PC-3 (cell line): ENCODE results near the gene NRAP. TPM values are rescaled to one million over a fixed set of nuclear protein-coding genes. Genes with fewer than 3 reads are reported as not detected.

Source experiments
- ATAC-seq: fragments of 200-7000 bp; cut with Tn5 transposase; 2 replicates; pipeline ENCODE4 v1.9.1; 2020; ENCODE audit warnings: mild to moderate bottlenecking, moderate library complexity
- BruUV-seq: library from RNA; stranded (reverse); fragments of 400-500 nt; replicated peaks from 2 replicates; lab custom pipeline; 2021; lab: Mats Ljungman, UMichigan
- CTCF ChIA-PET: fragments of 300-600 bp; sonication (Branson Sonifier 250); formaldehyde crosslinking; loops from one replicate; lab custom pipeline; 2022; ENCODE audit warnings: antibody characterized with exemption; lab: Charles Lee
- POLR2A ChIA-PET: fragments of 300-600 bp; sonication (Branson Sonifier 250); formaldehyde crosslinking; loops from one replicate; lab custom pipeline; 2022; ENCODE audit warnings: antibody characterized with exemption; ENCODE audit not compliant: unreplicated experiment; lab: Charles Lee
- DNase-seq: peaks from one replicate; pipeline ENCODE4 v3.0.0-alpha.2; 2015
- H2AFZ ChIP-seq: fragments of 300-600 bp; sonication (generic); 2 replicates; pipeline ENCODE4 v1.6.0; 2016; ENCODE audit warnings: antibody characterized with exemption, low read length
- H3F3A ChIP-seq: fragments of 300-600 bp; sonication (generic); one replicate; pipeline ENCODE4 v1.6.0; 2017; ENCODE audit warnings: antibody characterized with exemption, low read length, control low read depth, mild to moderate bottlenecking; ENCODE audit not compliant: unreplicated experiment
- H3K27ac ChIP-seq: fragments of 300-600 bp; sonication (generic); 2 replicates; pipeline ENCODE4 v1.5.1; 2016; ENCODE audit warnings: mild to moderate bottlenecking, low read length
- H3K27me3 ChIP-seq: fragments of 300-600 bp; sonication (generic); 2 replicates; pipeline ENCODE4 v1.6.1; 2016; ENCODE audit warnings: low read length, mixed read lengths
- H3K36me3 ChIP-seq: fragments of 300-600 bp; sonication (generic); 2 replicates; pipeline ENCODE4 v1.6.1; 2016; ENCODE audit warnings: low read depth, mixed run types, low read length, mixed read lengths
- H3K4me1 ChIP-seq: fragments of 300-600 bp; sonication (generic); 2 replicates; pipeline ENCODE4 v1.5.1; 2016; ENCODE audit warnings: low read length; ENCODE audit not compliant: insufficient read depth
- H3K4me2 ChIP-seq: fragments of 300-600 bp; sonication (generic); 2 replicates; pipeline ENCODE4 v1.6.0; 2016; ENCODE audit warnings: low read length
- H3K4me3 ChIP-seq: fragments of 300-600 bp; sonication (generic); 2 replicates; pipeline ENCODE4 v1.5.1; 2016; ENCODE audit warnings: mild to moderate bottlenecking, low read length, mixed read lengths
- H3K79me2 ChIP-seq: fragments of 300-600 bp; sonication (generic); 2 replicates; pipeline ENCODE4 v1.6.1; 2017; ENCODE audit warnings: low read length, mixed read lengths
- H3K9ac ChIP-seq: fragments of 300-600 bp; sonication (generic); 2 replicates; pipeline ENCODE4 v1.6.0; 2016; ENCODE audit warnings: mild to moderate bottlenecking, low read length
- H3K9me2 ChIP-seq: fragments of 300-600 bp; sonication (generic); replicated peaks from 2 replicates; pipeline ENCODE4 v1.6.1; 2016; ENCODE audit warnings: mixed run types, low read length, mixed read lengths
- H3K9me3 ChIP-seq: fragments of 300-600 bp; sonication (generic); 2 replicates; pipeline ENCODE4 v1.6.1; 2016; ENCODE audit warnings: low read length, mixed read lengths
- H4K20me1 ChIP-seq: fragments of 300-600 bp; sonication (generic); 2 replicates; pipeline ENCODE4 v1.6.1; 2016; ENCODE audit warnings: low read length, mixed read lengths
- CTCF ChIP-seq: fragments of 300-600 bp; sonication (generic); conservative IDR thresholded peaks from 2 replicates; pipeline ENCODE4 v1.5.1; 2017; ENCODE audit warnings: antibody characterized with exemption, low read depth, mild to moderate bottlenecking, low read length
- EZH2 ChIP-seq: fragments of 300-600 bp; sonication (generic); IDR thresholded peaks from one replicate; pipeline ENCODE4 v1.6.1; 2017; ENCODE audit warnings: antibody characterized with exemption, mild to moderate bottlenecking, low read length; ENCODE audit not compliant: unreplicated experiment
- EZH2phosphoT487 ChIP-seq: fragments of 300-600 bp; sonication (generic); IDR thresholded peaks from 2 replicates; pipeline ENCODE4 v1.6.1; 2018; ENCODE audit warnings: mild to moderate bottlenecking, antibody characterized with exemption, low read length, borderline replicate concordance
- intact Hi-C: fragments of 100-400 bp; cut with micrococcal nuclease; formaldehyde crosslinking; loops from 2 replicates; pipeline ENCODE4 v1.9.0; 2023
- total RNA-seq: library from RNA; depleted of rRNA; stranded (reverse); fragments of >200 nt; gene quantifications from 2 replicates; pipeline ENCODE4 v1.2.3, GENCODE V29; 2014

NRAP gene
- total RNA-seq, 1 experiment from 2014 or later, result not detected

GRCh38 chr10:113610631-113611601 is 52.9 kb downstream of the NRAP start:
- TF ChIP-seq EZH2phosphoT487 (no peak), CTCF (no peak), EZH2 (no peak)

GRCh38 chr10:113609704-113610108 is 54.1 kb downstream of the NRAP start:
- H3K9ac ChIP-seq, result no peak overlapping the region
- DNase-seq, result no peak
- intact Hi-C loops, result no loop called here
- H3K4me3 ChIP-seq, result no peak overlapping the region
- H2AFZ ChIP-seq, result no peak overlapping the region
- H3F3A ChIP-seq, result no peaks in the 10 kb centered on the region
- H3K9me2 ChIP-seq, result no peaks in the 10 kb centered on the region
- ATAC-seq, result no peak
- no peak overlapping the region for H3K27ac ChIP-seq
- ChIA-PET CTCF (no interaction called here), POLR2A (no interaction called here)
- no peak overlapping the region for H3K4me2 ChIP-seq
- BruUV-seq, result no TSS peak
- no peaks in the 10 kb centered on the region for H3K79me2 ChIP-seq
- peaks cover 17% of the 10 kb centered on the region; the same call in 1 of the 2 replicates for H3K27me3 ChIP-seq
- H3K36me3 ChIP-seq, result no peaks in the 10 kb centered on the region
- no peaks in the 10 kb centered on the region for H4K20me1 ChIP-seq
- H3K9me3 ChIP-seq, result no peaks in the 10 kb centered on the region
- H3K4me1 ChIP-seq, result no peaks in the 10 kb centered on the region
- TF ChIP-seq EZH2 (no peak), CTCF (no peak), EZH2phosphoT487 (no peak)

More at GRCh38 chr10:113610631-113611601, 52.9 kb downstream of the NRAP start:
- Histone ChIP-seq H2AFZ (no peak overlapping the region), H3K27me3 (peaks cover 18% of the 10 kb centered on the region; the same call in 1 of the 2 replicates), H3K36me3 (no peaks in the 10 kb centered on the region), H3K9me2 (no peaks in the 10 kb centered on the region), H3F3A (no peaks in the 10 kb centered on the region), H3K4me1 (no peaks in the 10 kb centered on the region), H3K9ac (no peak overlapping the region), H3K9me3 (no peaks in the 10 kb centered on the region), H3K27ac (no peak overlapping the region), H3K4me3 (no peak overlapping the region), H3K4me2 (no peak overlapping the region), H4K20me1 (no peaks in the 10 kb centered on the region), H3K79me2 (no peaks in the 10 kb centered on the region)
- intact Hi-C loops, result no loop called here
- ChIA-PET POLR2A (no interaction called here), CTCF (no interaction called here)
- ATAC-seq (no peak), DNase-seq (no peak)
- BruUV-seq, result no TSS peak
